Activated gamma-delta T cell treated with anti-CD3 and anti-CD28 coated beads, Interleukin-2, amount 50 U/mL, for 16 hours (primary cell): ENCODE results near the gene SS18.

Source experiments
- DNase-seq: peaks from one replicate; pipeline ENCODE4 v3.0.0-alpha.2; 2020; ENCODE audit warnings: low read depth

Gene SS18

DNA sequence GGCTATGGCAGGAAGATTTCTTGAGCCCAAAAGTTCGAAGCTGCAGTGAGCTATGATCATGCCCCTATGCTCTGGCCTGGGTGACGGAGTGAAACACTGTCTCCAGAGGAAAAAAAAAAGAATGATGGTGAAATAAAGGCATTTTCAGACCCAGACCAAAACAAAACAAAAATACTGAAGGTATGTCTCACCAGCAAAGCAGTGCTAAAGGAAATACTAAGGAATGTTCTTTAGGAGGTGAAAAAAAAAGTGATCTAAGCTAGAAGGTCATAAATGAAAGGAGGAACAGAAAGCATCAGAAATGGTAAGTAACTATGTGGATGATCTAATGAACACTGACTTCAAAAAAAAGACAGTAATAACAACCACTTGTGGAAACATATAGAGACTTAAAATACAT lies 18.7 kb downstream of the SS18 start:
- no peak for DNase-seq

DNA sequence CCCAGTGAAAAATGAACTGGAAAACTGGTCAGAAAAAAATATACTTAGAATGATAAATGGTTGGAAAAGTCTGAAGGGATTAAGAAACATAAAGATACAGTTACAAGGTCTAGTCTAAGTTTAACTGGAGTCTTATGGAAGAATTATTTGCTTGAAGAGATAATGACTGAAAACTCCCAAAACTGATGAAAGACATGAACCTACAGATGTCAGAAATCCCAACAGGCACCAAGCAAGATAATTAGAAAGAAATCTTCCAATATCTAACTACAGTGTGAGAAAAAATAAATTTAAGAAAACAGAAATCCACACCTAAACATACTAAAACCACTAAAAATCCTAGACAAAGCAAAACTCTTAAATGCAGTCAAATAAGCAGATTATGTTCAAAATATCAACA lies 19.4 kb downstream of the SS18 start:
- DNase-seq, result no peak

- no peak for DNase-seq
Measured at GRCh38 chr18:26059357-26059756, 31.1 kb downstream of the SS18 start.

DNA sequence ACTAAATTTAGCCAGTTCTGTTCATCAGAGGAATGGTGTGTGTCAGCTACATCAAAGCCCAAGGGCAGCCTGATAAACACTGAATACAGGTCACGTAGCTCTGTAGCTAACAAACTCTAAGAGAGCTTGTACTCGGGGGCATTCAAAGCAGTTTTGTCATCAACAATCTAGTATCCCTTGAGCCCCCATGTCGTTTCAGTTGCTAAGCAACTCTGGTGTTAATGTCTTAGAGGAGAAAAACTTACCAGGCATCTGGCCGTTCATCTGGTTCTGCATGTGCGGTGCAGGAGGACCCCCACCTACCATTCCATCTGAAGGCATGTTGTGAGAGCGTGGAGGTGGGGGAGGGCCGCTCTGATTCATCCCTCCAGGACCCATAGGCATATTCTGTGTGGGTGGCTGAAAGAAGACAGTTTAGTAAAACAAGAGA lies 33.1 kb downstream of the SS18 start:
- no peak for DNase-seq

- DNase-seq, result no peak
Measured at GRCh38 chr18:26056291-26056690, 34.1 kb downstream of the SS18 start.

GRCh38 chr18:26052505-26052904 lies 37.9 kb downstream of the SS18 start:
- DNase-seq, result no peak

- DNase-seq, result no peak
Measured at GRCh38 chr18:26051843-26052242, 38.6 kb downstream of the SS18 start.

DNA sequence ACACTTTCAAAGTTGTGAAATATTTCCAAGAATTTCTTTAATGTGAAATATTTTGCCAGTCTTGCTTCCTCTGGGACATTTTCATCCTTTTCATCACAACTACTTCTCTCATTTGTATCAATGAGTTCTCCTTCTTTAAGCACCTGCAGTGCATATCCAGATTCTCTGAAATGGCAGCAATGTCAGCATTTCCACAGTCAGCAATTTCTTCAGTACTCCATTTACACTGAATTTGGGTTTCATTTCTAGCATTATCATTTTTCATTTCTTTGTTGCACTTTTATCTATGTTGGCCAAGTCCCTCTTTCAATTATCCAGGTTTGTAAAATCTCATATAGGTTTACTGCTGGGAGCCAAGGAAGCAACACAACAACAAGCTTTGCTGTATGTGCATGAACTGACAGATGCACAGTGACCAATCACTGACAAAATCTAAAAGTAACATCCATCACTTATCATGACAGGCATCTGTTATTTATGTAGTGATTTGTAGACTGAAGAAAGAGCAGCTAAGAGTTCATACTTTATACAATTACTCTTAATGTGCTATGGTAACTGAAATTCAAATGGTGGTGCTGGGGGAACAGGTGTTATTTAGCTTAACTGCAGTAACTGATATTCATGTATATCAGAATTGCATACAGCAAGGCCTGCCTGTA lies 43.9 kb downstream of the SS18 start:
- no peak for DNase-seq

DNA sequence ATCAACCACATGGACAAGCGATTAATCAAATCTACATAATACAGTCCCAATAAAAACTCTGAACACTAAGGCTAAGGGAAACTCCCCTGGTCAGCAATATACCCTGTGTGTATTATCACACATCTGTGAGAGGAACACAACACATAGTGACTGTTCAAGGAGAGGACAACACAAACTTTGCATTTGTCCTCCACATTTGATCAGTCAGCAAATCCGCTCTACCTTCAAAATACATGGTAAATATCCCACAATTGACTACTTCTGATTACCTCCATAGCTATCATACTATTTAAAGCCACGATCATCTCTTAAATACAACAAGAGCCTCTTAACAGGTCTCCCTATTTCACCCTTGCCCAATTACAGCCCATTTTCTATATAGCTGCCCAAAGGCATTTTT lies 45.6 kb downstream of the SS18 start:
- no peak for DNase-seq

DNA sequence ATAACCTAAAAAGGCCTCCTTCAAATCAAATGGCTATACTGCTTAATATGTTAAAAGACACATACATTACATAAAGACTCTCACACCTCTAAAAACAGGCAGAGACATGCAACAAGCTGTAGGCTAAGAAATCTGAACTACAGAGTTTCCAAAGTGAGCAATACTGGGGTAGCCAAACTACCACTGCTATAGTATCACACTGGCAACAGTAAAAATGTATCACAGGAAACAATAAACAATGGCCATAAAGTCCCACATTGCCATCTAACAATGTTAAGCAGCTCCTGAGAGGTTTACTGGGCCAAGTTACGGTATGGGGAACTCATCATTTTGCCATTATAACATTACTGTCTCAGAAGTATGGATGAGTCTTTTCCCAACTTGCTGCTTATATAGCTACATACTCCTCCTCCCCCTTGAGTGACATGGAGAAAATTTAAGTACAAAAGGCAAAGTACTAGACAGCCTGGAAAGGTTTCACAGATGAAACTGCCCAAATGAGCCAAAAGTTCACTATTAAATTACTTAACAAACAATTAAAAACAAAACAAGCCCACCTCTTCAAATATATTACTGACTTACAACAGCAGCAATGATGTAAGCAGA lies 50.3 kb downstream of the SS18 start:
- DNase-seq, result no peak

DNA sequence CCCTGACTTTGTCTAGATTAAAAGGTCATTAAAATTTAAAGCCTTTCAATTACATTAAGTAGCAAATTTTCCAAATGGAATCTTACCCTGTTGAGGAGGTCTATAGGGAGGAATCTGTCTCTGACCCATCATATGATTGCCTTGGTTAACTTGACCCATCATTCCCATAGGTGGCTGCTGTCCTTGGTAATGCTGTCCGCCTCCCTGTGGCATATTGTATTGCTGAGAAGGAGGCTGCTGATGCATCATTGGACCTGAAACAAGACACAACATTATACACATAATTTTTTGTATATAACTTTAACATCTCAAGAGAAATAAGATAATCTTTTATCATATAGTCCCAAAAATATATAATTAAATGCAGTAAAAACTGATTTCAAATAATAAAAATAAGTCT lies 51.2 kb downstream of the SS18 start:
- no peak for DNase-seq

GRCh38 chr18:26036635-26037034 lies 53.8 kb downstream of the SS18 start:
- DNase-seq, result no peak

DNA sequence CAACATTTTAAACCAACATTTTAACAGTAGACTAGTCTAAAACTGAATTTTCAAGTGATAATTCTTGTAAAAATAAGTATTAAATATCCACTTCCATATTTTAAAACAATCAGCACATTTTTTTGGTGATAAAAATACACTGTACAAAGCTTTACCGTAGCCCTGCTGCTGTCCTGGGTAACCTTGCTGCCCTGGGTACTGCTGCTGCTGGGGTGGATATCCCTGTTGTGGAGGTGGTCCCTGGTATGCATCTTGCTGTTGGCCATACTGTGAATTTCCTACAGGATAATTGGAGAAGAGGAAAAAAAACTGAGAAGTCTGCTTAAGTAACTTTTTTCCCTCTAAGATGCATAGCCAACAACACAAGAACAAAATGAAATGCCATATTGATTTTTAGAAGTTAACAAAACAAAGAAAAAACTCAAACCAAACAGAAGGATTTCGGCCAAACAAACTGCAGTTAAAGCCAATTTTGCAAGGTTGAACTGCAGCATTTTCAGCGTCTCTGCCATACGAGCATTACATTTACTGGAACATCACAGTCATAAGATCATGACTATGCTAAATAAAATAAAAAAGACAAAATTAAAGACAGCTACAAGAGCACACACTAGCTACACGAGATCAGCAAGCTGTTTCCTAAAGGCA lies 55.4 kb downstream of the SS18 start:
- no peak for DNase-seq

DNA sequence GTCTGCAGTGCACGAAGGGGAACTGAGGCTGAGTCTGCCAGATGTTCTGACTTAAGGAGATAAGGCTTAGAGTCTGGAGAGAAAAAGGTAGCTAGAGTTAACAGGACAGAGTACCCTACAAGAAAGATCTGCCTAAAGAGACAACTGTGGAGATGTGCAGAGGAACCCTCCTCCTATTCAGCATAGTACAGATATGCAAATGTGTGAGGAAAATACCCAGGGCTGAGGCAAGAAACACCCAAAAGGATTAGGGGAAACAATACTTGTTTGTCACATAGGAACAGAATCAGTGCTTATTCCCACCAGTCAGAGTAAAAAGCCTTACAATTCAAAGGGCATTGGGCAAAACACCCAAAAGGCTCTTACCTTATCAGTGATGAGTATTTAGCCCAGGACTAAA lies 67.8 kb downstream of the SS18 start:
- no peak for DNase-seq

GRCh38 chr18:26021061-26021754 lies 69.2 kb downstream of the SS18 start:
- DNase-seq, result no peak

DNA sequence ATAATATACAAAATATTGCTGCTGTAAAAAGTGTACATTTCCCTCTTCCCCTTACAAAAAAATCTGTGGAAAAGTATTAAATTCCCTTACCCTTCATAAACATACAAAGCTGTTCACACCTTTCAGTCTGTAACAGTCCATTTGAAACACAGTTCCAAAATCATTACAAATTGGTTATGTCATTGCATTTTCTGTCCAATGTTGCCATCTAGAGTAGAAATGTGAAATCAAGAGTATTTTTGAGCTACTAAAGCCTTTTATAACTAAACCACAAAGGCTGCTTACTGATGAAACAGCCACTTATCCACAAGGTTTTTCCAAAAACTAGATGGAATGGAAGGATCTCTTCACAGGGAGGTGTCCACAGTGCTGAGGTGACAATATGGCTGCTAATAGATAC lies 72.5 kb downstream of the SS18 start:
- no peak for DNase-seq

- DNase-seq, result no peak
Measured at GRCh38 chr18:26014462-26014861, 76.0 kb downstream of the SS18 start.

GRCh38 chr18:26008619-26009018 lies 81.8 kb downstream of the SS18 start:
- DNase-seq, result no peak

- no peak for DNase-seq
Measured at GRCh38 chr18:26008096-26008495, 82.3 kb downstream of the SS18 start.

GRCh38 chr18:26005950-26006349 lies 84.5 kb downstream of the SS18 start:
- no peak for DNase-seq

DNA sequence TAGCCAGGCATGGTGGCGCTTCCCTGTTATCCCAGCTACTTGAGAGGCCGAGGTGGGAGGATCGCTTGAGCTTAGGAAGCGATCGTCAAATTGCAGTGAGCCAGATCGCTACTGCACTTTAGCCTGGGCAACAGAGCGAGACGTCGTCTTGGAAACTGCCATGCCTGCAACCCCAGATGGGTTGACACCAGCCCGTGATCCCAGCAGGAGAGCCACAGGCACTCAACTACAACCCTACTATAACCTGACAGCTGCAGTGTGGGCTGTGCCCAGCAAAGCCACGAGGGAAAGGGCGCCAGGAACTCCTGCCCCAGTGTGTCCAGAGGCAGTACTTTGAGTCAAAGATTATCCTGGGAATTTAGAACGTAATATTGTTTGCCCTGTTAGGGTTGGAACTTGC lies 85.6 kb downstream of the SS18 start:
- no peak for DNase-seq

DNA sequence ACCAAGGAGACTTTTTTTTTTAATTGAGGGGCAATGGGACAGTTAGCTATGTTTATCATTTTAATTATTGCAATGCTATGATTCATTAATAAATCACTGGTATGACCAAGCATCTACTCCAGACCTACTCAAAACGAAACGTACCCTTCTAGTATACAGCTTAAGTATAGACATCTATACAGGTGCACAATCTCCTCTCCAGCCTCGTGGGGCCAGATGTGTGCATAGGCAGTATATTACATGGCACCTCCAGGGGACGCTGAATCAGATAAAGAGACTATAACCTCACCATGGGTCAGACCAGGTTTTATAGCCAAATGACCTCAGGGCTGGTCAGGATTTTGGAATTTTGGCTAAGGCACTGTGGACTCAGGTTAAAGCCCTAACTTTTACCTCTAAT lies 86.6 kb downstream of the SS18 start:
- DNase-seq, result no peak

DNA sequence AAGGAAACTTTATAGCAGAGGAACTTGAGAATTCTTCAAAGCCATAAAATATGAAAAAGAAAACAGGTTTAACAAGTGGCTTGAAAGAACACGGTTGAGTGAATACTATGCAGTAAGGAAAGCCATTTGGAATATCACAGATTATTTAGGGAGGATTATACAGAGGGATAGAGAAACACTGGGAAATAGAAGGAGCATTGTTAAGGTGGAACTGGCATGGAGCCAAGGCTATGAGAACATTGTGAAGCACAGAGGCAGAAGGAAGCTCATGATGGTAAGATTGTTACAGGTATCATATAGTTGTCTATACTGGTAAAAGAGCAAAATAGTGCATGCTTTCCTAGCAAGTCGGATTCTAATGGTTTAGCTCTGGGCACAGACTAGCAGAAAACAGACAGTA lies 87.1 kb downstream of the SS18 start:
- DNase-seq, result no peak
